Measurements from ENCODE around the gene SMIM13.
"Not testable (repeated sequence)": the region's sequence is repeated elsewhere in the genome, so short reads cannot be mapped to it uniquely, and the experiment has no call there.

The SMIM13 gene

DNA sequence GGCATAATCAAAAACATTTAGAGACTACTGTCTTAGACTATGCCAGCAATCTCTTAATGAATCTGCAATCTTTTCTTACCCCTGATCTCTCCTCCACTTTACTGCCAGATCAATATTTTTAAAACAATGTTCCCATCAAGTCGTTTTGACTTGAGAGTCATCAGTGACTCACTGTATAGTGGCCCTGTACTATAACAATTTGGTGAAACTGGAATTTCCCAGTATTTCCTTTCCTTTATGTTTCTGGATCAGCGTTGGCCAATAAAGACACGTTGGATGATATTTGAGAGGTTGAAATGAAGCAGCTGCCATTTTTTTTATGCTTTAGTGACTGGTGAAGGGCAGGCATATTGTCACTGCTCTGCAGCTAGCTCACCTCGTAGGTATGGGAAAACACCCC is 10.1 kb upstream of the SMIM13 start:
- no peak for DNase-seq

DNA sequence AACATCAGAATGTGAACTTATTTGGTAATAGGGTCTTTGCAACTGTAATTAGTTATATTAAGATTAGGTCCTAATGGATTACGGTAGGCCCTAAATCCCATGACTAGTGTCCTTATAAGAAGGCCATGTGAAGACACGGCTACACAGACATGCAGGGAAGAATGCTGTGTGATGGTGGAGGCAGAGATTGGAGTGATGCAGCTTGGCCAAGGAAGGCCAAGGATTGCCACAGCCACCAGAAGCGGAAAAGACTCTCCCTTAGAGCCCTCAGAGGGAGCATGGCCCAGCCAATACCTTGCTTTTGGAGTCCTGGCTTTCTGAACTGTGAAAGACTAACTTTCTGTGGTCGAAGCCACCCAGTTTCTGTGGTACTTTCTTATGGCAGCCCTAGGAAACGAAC is 9.7 kb upstream of the SMIM13 start:
- DNase-seq: no peak

DNA sequence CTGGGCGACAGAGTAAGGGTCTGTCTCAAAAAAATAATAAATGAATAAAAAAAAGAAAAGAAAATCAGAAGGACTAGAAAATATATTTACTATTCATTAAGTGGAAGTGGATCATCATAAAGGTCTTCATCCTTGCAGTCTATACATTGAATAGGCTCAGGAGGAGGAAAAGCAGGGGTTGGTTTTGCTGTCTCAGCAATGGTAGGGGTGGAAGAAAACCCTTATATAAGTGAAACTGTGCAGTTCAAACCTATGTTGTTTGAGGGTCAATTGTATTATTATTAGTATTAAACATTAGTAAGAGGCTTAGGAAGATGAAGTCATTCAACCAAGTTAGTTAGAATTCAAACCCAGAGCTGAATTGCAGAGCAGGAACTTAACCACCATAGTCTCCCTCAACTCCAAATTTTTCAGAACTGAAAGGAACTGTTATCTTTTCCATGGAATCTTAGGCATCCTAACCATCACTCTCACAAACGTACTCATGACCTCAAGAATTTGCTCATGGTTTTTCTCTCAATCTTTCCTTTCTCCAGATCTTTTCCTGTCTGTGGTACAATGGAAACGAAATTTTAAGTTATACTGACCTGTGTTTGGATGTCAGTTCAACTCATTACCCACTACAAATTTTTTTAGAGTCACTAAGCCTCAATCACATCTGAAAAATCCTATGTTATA is 7.7 kb upstream of the SMIM13 start:
- DNase-seq: no peak

DNA sequence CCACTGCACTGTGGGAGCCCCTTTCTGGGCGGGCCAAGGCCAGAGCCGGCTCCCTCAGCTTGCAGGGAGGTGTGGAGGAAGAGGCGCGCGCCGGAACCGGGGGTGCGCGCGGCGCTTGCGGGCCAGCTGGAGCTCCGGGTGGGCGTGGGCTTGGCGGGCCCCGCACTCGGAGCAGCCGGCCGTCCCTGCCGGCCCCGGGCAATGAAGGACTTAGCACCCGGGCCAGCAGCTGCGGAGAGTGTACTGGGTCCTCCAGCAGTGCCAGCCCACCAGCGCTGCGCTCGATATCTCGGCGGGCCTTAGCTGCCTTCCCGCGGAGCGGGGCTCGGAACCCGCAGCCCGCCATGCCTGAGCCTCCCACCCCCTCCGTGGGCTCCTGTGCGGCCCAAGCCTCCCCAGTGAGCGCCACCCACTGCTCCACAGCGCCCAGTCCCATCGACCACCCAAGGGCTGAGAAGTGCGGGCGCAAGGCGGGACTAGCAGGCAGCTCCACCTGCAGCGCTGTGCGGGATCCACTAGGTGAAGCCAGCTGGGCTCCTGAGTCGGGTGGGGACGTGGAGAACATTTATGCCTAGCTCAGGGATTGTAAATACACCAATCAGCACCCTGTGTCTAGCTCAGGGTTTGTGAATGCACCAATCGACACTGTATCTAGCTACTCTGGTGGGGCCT is 6.4 kb upstream of the SMIM13 start:
- not testable (repeated sequence) for DNase-seq

DNA sequence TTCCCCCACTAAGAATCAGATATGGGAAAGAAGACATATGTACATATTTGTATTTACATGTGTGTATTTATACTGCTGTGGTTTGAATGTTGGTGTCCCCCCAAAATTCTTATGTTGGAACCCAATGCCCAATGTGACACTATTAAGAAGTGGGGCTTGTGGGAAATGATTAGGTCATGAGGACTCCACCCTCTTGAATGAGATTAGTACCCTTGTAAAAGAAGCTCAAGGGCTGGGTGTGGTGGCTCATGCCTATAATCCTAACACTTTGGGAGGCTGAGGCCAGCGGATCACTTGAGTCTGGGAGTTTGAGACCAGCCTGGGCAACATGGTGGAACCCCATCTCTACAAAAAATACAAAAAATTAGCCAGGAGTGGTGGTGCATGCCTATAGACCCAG is 3.9 kb upstream of the SMIM13 start:
- no peak for DNase-seq

DNA sequence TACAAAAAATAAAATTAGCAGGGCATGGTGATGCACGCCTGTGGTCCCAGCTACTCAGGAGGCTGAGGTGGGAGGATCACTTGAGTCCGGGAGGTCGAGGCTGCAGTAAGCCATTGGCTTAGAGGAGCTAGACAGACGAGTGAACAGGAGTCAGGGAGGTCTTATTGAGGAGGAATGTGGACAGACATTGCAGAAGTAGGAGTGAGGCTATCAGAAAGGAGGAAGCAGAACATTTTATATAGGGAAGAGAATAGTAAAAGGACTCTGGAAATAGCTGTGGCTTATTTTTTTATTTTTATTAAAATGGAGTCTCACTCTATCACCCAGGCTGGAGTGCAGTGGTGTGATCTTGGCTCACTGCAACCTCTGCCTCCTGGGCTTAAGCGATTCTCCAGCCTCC is 2.5 kb upstream of the SMIM13 start:
- DNase-seq: not testable (repeated sequence)

DNA sequence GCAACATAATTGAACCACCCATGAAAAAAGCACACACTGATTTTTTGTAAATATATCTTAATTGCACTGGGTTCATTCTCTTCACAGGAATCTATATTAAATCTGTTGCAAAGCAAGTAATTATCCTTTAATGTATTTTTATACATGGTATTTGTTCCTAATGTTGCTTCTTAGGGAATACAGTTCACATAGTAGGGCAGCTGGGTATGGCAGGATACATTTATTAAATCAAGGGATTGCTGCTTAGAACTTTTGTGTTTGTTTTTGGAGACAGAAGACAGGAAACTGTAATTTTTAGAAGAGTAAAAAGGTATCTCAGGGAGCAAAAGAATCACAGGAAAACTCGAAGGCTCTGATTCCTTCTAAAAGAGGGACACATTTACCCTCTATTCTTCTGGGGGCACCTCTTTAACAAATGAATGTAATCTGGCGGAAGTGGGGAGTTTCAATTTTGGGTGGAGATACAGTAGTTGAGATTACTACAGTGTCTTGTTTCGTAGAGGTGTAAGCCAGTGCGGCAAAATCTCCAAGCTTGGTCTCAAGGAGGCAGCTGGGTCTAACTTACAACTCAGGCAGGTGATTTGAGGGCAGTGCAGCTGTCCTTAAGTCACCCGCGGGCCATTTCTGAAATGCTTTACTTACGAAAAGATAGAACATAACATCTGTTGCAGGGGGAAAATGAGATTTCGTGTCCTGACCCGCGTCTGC is 812 bp upstream of the SMIM13 start:
- DNase-seq: no peak

DNA sequence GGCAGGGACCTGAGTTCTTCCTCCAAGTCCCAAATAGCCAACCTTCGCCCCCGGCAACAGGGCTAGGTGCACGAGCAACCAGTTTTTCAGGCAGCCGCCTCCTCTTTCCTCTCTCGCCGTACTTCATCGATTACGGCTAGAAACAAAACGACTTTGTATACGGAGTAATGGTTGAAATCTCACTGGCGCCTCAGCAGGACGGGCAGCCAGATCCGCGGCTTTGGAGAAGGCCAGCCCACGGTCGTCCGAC is 333 bp upstream of the SMIM13 start:
- DNase-seq: peak; percentile 92

DNA sequence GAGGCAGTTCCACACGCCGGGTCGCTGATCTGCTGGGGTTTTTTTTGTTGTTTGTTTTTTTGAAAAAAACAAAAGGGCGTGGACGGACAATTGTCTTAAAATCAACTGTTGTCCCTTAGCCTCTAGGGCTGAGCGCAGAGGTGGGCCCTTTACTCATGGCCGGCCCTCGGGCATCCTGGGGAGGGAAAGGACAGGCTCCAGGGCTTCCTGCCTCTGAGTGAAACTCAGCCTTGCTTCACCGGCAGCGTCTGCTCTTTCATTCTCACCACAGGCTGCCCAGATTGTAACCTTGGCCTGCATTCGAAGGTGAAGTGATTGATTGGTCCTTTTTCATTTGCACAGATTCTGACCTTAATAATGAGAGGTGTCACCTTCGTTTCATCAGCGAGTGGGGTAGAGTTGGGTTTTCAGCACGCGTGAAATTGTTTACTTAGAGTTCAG is 797 bp downstream of the SMIM13 start:
- DNase-seq: peak; percentile 82

DNA sequence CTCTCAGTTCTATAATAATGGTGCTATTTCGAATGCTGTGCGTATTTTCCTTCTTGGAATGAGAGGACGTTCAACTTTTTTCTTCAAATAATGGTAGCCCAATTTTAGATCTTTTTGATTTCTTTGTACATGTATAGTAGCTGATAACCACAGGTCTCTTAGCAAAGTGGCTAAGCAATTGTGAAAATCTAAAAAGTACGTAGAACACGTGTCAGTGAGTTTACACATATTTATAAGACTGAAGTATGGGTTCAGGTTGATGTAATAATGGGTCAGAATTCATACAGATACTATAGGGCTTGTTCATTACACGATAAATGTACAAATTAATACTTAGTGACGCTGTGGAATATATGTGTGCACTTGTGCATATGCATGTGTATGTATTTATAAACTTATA is 1.3 kb downstream of the SMIM13 start:
- DNase-seq: no peak

DNA sequence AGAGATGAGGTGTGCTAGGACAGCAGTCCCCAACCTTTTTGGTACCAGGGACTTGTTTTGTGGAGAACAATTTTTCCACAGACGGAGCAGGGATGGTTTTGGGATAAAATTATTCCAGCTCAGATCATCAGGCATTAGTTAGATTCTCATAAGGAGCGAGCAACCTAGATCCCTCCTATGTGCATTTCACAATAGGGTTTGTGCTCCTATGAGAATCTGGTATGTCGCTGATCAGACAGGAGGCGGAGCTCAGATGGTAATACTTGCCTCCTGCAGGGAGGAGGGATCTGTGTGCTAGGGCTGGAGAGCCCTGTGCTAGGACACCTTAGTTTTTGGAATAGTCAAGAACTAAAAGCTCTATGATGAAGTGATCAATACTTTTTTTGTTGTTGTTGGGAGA is 2.5 kb downstream of the SMIM13 start:
- no peak for DNase-seq

DNA sequence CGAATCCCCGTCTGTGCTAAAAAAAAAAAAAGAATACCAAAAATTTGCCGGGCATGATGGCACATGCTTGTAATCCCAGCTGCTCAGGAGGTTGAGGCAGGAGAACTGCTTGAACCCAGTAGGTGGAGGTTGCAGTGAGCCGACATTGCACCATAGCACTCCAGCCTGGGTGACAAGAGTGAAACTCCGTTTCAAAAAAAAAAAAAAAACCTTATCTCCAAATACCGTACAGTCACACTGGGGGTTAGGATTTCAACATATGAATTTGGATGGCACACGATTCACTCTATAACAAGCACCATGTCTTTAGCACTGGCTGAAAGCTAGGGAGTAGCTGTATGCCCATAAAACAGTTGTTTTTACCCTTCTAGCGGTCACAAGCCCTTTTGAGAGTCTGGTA is 3.8 kb downstream of the SMIM13 start:
- DNase-seq: no peak

DNA sequence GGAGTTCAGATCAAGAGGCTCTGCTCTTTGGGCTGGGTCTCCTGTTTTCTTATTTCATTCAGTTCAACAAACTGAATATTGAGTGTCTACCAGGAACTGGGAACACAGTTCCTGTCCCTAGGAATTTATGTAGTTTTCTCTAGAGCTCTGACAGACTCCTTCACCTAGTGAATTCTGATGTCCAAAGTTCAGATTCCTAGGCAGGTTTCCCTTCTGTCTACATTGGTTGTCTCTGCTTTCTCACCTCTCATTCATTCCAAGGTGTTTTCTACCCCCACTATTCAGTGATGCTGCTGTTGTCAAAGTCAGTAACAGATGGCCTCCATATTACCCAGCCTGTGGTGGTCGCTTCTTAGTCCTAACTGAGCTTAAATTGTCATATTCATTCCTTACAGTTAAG is 4.4 kb downstream of the SMIM13 start:
- DNase-seq: no peak

DNA sequence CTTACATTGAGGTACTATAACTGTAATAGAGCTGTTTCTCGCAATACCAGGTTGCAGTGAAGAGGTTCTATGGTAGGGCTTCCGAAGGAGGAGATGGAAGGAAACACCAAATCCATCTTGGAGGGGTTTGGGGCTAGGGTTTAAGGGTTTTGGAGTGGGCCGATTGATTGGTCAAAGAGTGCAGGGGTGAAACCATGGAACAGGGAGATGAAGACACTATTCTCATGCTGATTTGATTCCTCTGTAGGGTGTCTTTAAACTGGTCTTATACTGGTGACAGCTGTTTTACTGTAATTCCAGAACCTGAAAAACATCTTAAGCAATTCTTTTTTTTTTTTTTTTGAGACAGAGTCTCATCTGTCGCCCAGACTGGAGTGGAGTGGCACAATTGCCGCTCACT is 7.8 kb downstream of the SMIM13 start:
- no peak for DNase-seq

DNA sequence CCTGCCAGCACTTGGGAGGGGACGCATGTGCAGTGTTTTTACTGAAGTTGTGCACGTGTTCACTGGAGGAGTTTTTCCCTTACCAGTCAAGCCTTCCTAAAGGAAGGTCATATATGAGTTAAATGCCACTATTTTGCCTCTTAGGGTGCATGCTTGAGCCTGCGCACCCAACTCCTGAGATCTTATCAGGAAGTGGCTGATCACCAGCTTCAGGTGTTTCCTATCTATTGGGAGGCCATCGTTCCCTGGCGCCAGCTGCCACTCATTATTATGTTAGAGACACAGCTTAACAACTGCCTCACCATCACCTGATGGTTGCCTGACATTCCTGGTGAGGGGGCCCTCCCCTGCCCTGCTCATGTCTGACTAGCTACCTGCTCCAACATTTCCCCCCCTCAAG is 9.4 kb downstream of the SMIM13 start:
- DNase-seq: no peak

DNA sequence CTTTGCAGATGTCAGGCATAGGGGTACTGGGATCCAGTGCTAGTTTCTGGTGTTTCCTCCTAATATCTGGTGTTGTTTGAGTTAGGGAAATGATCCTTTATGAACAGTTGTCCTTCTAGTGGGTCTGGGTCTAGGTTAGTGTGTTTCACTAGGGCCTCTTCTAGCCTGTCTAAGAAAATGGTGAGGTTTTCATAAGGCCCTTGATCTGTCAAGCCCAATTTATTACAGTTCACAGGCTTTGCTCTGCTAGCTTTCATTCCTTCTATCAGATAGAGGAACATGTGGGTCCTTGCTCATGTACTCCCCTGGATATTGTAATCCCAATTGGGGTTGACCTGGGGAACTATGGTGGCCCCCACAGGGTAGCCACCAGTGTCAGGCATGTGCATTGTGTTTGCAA is 15.1 kb downstream of the SMIM13 start:
- no peak for DNase-seq

DNA sequence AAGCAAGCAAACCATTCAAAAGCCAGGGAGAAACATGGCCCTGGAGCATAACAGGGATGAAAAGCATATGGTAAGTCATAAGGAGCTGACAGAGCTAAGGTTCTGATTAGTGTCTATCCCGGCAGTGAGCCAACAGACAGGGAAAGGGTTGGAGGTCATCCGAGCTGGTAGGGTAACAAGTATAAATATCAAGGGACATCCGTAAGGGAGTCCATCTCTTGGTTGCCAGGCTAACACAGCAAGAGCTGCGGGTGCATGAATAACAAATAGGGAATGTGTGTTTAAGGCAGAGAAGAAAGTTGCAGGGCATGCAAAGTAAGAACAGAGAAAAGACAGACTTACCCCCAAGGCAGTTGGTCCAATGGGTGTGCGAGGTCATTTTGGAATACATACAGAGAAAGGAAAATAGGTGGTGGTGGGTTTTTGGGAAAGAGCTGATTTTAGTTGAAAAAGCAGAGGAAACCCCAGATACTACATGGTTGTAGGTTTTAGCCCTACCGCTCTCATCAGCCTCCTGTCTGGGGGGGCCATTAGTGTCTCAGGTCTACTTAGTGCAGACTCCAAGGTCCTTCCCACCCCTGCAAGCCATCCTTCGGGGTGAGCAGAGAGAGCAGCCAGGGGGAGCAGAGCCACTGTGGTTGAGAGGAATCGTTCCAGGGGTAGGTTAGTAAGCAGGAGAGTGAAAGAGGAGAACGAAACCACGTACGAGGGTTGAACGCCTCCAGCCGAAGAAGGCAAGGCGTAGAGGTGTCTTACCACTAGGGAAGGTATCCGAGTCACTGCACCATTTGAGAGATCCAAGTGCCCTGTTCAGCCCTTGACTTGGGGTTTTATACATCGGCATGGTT is 17.5 kb downstream of the SMIM13 start, which contains the start of gene ERVFRD-1:
ERVFRD-1 (minus strand) TSS at position 805 of the 848 bp plus-strand sequence. CDS start 6,415 bp downstream, outside the sequence.
- DNase-seq: no peak

DNA sequence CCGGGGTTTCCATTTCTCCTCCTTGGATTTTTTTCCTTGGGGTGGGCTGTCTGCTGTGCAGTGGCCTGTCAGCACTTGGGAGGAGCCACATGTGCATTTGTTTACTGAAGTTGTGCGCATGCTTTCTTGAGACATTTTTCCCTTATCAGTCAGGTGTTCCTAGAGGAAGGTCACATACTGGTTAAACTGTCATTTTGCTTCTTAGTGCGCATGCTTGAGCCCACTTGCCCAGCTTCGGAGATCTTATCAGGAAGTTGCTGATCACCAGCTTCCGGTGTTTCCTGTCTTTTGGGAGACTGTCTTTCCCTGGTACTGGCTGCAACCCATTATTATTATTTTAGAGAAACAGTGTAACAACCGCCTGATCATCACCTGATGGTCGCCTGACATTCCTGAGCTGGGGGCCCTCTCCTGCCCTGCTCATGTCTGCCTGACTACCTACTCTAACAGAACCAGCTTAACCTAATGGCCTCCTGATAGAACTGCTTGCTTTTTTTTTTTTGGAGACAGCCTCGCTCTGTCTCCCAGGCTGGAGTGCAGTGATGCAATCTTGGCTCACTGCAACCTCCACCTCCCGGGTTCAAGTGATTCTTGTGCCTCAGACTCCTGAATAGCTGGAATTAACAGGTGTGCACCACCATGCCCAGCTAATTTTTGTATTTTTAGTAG is 18.3 kb downstream of the SMIM13 start:
- DNase-seq: no peak

DNA sequence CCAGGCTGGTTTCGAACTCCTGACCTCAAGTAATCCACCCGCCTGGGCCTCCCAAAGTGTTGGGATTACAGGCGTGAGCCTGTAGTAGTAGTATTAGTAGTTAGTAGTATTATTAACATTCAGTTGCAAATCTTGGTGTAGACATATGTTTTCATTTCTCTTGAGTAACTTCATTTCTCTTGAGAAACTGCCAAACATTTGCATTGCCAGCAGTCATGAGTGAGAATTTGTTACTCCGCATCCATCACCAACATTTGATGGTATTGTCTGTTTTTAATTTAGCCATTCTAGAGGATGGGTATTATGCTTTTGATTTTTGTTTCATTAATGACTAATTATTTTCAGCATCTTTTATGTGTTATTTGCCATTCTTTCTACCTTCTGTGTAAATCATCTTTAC is 19.4 kb downstream of the SMIM13 start:
- no peak for DNase-seq

DNA sequence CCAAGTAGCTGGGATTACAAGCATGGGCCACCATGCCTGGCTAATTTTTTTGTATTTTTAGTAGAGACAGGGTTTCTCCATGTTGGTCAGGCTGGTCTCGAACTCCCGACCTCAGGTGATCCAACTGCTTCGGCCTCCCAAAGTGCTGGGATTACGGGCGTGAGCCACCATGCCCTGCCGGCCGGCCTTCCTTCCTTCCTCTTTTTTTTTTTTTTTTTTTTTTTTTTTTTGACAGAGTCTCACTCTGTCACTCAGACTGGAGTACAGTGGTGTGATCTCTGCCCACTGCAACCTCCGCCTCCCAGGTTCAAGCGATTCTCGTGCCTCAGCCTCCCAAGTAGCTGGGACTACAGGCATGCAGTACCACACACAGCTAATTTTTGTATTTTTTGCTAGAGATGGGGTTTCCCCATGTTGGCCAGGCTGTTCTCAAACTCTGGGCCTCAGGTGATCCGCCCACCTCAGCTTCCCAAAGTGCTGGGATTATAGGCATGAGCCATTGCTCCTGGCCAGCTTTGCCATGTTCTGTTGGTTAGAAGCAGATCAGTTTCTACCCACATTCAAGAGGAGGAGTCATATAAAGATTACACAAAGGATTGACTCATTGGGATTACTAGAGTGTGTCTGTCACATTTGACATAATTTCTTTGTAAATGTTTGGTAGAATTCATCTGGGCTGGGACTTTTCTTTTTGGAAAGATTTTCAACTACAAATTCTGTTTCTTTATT is 22.3 kb downstream of the SMIM13 start:
- not testable (repeated sequence) for DNase-seq

DNA sequence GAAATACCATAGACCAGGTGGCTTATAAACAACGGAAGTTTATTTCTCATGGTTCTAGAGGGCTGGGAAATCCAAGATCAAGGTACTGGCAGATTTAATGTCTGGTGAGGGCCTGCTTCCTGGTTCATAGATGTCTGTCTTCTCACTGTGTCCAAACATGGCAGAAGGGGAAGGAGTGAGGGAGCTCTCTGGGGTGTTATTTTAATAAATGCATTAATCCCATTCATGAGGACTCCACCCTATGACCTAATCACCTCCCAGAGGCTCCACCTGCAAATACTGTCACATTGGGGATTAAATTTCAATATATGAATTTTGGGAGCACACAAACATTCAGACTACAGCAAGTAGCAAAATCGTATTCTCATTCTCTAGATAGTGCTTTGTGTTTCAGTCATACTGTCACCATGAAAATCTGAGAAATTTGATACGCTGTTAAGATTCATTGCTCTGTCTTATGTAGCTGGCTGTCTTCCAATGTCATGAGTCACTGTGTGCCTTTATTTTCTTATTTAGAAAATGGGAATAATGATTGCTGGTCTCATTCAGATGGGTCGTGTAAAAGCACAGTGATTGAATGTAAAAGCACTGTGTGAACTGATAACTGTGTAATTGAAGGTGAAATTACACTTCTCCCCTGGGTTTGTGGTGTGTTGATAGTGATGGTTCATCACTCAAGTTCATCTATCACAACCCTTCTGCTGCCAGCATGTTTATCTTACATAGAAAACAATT is 26.8 kb downstream of the SMIM13 start:
- no peak for DNase-seq

Measured in right kidney (tissue), 1 donor.